ENCODE results near the gene MX2. TPM values are rescaled to one million over a fixed set of nuclear protein-coding genes. Genes with fewer than 3 reads are reported as not detected.

Gene MX2
- total and polyA plus RNA-seq, 9 donors = 0.72 to 3.2 (median 1.4) TPM

DNA sequence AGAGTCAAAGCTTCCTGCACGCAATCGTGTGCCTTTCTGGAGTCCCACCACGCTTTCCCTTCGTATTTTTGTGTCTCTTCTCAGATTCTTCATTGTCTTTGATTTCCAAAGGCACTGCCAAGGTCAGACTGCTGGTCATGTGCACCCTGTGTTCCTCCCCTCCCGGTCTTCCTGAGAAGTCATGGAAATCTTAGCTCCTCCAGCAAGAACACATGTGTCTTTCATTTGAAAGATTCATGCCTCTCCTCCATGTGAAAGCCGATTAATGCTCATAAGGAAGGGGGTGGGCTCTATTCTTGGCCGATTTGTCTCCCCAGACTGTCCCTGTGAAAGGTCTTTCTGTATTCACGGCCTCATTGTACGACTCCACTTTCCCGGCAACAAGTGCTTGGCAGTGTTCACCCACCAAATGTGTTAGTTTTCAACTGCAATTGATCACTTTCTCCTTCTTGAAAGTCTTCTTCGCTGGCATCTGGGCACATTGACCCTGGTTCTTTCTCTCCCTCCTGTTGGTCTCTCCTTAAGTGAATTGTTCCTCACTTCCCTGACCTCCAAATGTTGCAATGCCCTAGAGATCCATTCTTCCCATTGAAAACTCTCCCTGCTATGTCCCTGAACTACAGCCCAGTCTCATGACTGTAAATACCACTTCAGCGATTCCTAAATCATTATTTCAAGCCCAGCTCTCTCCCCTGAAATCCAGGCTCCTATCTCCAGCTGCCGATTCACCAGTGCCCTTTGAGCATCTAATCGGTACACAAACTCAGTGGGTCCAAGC, 25.4 kb downstream of the MX2 start:
- H3K4me3 ChIP-seq (ENCODE audit: low read length) = no peak overlapping the region
- 50% methylated on average over 14 of the region's 14 CpGs for WGBS (ENCODE audit: insufficient coverage)
- peaks cover 12% of the 10 kb centered on the region for H3K36me3 ChIP-seq (ENCODE audit: control insufficient read depth, insufficient read depth, low read length)
- H3K27ac ChIP-seq (ENCODE audit: low read length) = no peak overlapping the region
- no peaks in the 10 kb centered on the region for H3K27me3 ChIP-seq (ENCODE audit: control insufficient read depth, insufficient read depth, low read length)
- H3K4me1 ChIP-seq (ENCODE audit: control insufficient read depth, insufficient read depth, low read length) = no peaks in the 10 kb centered on the region
- no peaks in the 10 kb centered on the region for H3K9me3 ChIP-seq (replicated peaks; ENCODE audit: control insufficient read depth, low read depth, low read length)
- peak; percentile 71 for DNase-seq

DNA sequence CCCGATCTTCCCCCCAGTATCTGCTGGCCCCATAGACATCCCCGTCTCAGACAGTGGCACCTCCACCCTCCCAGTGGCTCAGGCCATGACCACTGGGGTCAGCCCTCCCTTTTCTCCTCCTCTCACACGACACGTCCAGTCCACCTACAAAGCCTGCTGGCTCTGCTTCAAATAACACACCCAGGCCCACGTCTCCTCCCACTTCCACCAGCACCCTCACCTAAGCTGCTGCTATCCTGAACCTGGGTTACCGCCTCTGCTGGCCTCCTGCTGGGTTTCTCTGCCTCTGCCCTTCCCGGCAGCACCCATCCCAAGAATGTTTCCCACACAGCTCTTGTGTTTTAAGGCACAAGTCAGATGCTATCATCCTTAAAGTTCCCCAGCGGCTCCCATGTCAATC, 26.0 kb downstream of the MX2 start:
- WGBS (ENCODE audit: insufficient coverage) = 76% methylated on average over 8 of the region's 8 CpGs
- Histone ChIP-seq H3K9me3 (replicated peaks; ENCODE audit: control insufficient read depth, low read depth, low read length) (no peaks in the 10 kb centered on the region), H3K4me1 (ENCODE audit: control insufficient read depth, insufficient read depth, low read length) (no peaks in the 10 kb centered on the region), H3K27ac (ENCODE audit: low read length) (no peak overlapping the region), H3K36me3 (ENCODE audit: control insufficient read depth, insufficient read depth, low read length) (peaks cover 9% of the 10 kb centered on the region), H3K27me3 (ENCODE audit: control insufficient read depth, insufficient read depth, low read length) (no peaks in the 10 kb centered on the region), H3K4me3 (ENCODE audit: low read length) (no peak overlapping the region)
- no peak for DNase-seq

DNA sequence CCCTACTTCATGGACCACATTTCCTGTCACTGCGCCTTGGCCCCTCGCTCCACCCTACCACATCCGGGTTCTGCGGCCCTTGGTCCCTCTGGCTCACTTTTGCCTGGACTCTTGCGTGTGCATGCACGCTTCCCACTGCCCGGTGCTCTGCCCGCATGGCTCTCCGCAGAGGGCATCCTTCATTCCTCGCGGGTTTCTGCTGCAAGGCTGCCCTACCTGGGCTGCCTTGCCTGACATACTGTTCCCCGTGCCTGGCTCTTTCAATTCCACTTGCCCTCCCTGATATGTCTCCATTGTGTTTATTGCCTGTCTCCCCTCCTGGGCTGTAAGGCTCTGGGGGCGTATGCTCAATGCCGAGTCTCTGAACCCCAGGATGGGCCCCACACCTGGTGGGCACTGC, 26.4 kb downstream of the MX2 start:
- WGBS (ENCODE audit: insufficient coverage) = 96% methylated on average over 14 of the region's 14 CpGs
- Histone ChIP-seq H3K4me3 (ENCODE audit: low read length) (no peak overlapping the region), H3K4me1 (ENCODE audit: control insufficient read depth, insufficient read depth, low read length) (no peaks in the 10 kb centered on the region), H3K27me3 (ENCODE audit: control insufficient read depth, insufficient read depth, low read length) (no peaks in the 10 kb centered on the region), H3K27ac (ENCODE audit: low read length) (no peak overlapping the region), H3K36me3 (ENCODE audit: control insufficient read depth, insufficient read depth, low read length) (peaks cover 5% of the 10 kb centered on the region), H3K9me3 (replicated peaks; ENCODE audit: control insufficient read depth, low read depth, low read length) (no peaks in the 10 kb centered on the region)
- no peak for DNase-seq

DNA sequence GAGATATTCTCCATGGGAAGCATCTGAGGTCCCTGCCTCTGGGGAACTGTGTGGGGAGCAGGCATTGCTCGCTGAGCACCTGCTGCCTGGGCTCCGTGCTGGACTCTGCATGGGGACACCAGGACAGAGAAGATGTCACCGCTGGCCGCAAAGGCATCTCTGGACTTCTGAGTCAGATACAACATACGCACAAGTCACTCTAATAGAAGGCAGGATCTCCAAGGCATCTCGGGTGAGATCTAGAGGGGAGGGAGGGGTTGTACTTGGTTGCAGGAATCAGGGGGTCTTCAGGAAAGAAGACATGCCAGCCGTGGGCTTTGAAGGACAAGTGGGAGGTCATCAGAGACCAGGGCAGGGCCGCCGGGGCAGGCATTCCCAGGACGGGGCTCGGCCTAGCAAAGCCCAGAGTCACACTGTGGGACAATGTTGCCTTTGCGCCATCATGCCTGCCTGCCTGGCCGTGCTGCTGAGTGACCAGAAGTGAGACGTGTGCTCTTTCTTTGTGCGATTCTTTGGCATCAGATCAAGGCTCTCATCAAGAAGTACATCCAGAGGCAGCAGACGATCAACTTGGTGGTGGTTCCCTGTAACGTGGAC, 28.3 kb downstream of the MX2 start:
- DNase-seq = no peak
- Histone ChIP-seq H3K9me3 (replicated peaks; ENCODE audit: control insufficient read depth, low read depth, low read length) (no peaks in the 10 kb centered on the region), H3K36me3 (ENCODE audit: control insufficient read depth, insufficient read depth, low read length) (no peaks in the 10 kb centered on the region), H3K27me3 (ENCODE audit: control insufficient read depth, insufficient read depth, low read length) (no peaks in the 10 kb centered on the region), H3K27ac (ENCODE audit: low read length) (no peak overlapping the region), H3K4me1 (ENCODE audit: control insufficient read depth, insufficient read depth, low read length) (no peaks in the 10 kb centered on the region), H3K4me3 (ENCODE audit: low read length) (no peak overlapping the region)
- WGBS (ENCODE audit: insufficient coverage) = 91% methylated on average over 15 of the region's 17 CpGs

DNA sequence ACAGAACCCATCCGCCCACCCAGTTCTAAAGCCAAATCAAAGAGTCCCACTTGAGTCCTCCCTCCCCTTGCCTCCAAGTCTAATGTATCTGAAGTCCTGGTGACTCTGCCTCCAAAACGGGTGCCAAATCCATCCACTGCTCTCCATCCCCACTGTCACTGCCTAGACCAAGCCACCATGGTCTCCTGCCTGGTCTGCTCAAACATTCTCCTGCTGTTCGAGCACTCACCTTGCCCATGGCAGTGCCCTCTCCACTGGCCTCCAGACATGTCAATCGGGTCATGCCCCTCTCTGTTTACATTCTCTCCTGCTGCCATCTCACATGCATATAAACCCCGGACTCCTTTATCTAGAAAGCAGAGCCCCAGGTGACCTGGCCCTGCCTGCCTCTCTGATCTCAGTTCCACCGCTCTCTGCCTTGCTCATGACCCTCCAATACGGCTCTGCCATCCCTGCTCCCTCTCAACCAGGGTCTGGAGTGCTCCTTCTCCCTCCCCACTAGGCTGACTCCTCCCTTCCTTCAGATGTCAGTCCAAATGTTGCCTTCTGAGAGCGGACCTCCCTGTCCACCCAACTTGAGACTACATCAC, 32.1 kb downstream of the MX2 start:
- Histone ChIP-seq H3K9me3 (replicated peaks; ENCODE audit: control insufficient read depth, low read depth, low read length) (no peaks in the 10 kb centered on the region), H3K36me3 (ENCODE audit: control insufficient read depth, insufficient read depth, low read length) (peaks cover 13% of the 10 kb centered on the region), H3K27ac (ENCODE audit: low read length) (no peak overlapping the region), H3K4me1 (ENCODE audit: control insufficient read depth, insufficient read depth, low read length) (no peaks in the 10 kb centered on the region), H3K27me3 (ENCODE audit: control insufficient read depth, insufficient read depth, low read length) (no peaks in the 10 kb centered on the region), H3K4me3 (ENCODE audit: low read length) (no peak overlapping the region)
- 85% methylated on average over 8 of the region's 8 CpGs for WGBS (ENCODE audit: insufficient coverage)
- no peak for DNase-seq

DNA sequence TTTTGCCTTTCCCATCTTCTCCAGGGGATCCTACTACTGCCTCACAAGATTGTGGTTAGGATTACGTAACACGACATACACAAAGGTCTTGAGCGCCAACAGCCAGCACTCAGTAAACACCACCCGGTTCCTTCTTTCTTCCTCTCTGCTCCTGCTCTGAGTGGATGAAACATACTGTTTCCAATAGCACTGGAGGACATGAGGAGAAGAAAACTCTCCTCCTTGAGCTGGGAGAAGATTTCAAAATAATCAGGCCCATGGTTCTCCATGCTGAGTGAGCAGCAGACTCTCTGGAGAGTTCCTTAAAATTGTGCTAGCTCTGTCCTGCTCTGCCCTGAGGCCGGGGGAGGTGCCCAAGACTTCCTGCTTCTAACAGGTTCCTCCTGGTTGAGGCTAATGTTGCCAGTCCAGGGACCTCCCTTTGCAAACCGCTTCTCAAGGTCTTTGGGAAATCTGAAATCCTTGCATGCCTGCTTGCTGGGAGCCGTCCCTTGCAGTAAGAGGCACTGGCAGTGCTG, 34.8 kb downstream of the MX2 start:
- DNase-seq = peak; percentile 31
- Histone ChIP-seq H3K4me1 (ENCODE audit: control insufficient read depth, insufficient read depth, low read length) (no peaks in the 10 kb centered on the region), H3K36me3 (ENCODE audit: control insufficient read depth, insufficient read depth, low read length) (peaks cover 17% of the 10 kb centered on the region), H3K27me3 (ENCODE audit: control insufficient read depth, insufficient read depth, low read length) (peaks cover 3% of the 10 kb centered on the region), H3K4me3 (ENCODE audit: low read length) (no peak overlapping the region), H3K27ac (ENCODE audit: low read length) (no peak overlapping the region), H3K9me3 (replicated peaks; ENCODE audit: control insufficient read depth, low read depth, low read length) (no peaks in the 10 kb centered on the region)
- WGBS (ENCODE audit: insufficient coverage) = 41% methylated on average over 3 of the region's 7 CpGs

DNA sequence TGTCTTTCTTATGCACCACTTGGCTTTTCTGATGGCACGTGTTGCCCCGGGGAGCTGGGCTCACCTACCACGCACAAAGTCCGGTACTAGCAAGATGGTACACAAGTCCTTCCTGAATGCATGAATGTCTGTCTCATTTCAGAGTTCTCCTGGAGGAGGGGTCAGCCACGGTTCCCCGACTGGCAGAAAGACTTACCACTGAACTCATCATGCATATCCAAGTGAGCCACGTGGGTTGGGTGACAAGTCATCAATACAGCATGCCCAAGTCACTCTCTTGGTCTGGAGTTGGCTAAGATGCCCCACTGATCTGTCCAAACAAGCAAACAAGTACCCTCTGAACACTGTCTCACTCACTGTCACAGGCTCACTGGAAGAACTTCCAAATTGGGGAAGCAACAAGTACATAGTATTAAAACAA, 35.7 kb downstream of the MX2 start:
- Histone ChIP-seq H3K9me3 (replicated peaks; ENCODE audit: control insufficient read depth, low read depth, low read length) (no peaks in the 10 kb centered on the region), H3K27ac (ENCODE audit: low read length) (no peak overlapping the region), H3K36me3 (ENCODE audit: control insufficient read depth, insufficient read depth, low read length) (peaks cover 20% of the 10 kb centered on the region), H3K4me1 (ENCODE audit: control insufficient read depth, insufficient read depth, low read length) (no peaks in the 10 kb centered on the region), H3K27me3 (ENCODE audit: control insufficient read depth, insufficient read depth, low read length) (peaks cover 3% of the 10 kb centered on the region), H3K4me3 (ENCODE audit: low read length) (no peak overlapping the region)
- 84% methylated on average over 7 of the region's 7 CpGs for WGBS (ENCODE audit: insufficient coverage)
- DNase-seq = no peak

DNA sequence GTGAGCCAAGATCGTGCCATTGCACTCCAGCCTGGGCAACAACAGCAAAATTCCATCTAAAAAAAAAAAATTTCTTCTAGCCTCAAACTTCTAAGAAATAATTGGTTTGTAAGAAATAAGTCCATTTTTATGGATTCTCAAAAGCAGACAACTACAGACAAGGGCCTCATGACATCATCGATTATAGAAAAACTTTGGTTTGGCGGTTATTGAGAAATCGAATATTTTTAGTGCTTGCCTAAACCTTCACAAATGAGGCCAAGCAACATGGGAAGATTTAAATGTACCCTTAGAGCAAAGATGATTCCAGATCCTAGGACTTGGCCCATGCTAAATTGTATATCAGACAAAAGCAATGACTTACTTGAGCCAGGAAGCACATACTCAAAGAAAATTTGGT, 36.4 kb downstream of the MX2 start:
- no CpG with 5 or more reads among the region's 4 CpGs for WGBS (ENCODE audit: insufficient coverage)
- Histone ChIP-seq H3K36me3 (ENCODE audit: control insufficient read depth, insufficient read depth, low read length) (peaks cover 20% of the 10 kb centered on the region), H3K4me1 (ENCODE audit: control insufficient read depth, insufficient read depth, low read length) (no peaks in the 10 kb centered on the region), H3K4me3 (ENCODE audit: low read length) (no peak overlapping the region), H3K27me3 (ENCODE audit: control insufficient read depth, insufficient read depth, low read length) (peaks cover 3% of the 10 kb centered on the region), H3K27ac (ENCODE audit: low read length) (no peak overlapping the region), H3K9me3 (replicated peaks; ENCODE audit: control insufficient read depth, low read depth, low read length) (no peaks in the 10 kb centered on the region)
- DNase-seq = no peak

DNA sequence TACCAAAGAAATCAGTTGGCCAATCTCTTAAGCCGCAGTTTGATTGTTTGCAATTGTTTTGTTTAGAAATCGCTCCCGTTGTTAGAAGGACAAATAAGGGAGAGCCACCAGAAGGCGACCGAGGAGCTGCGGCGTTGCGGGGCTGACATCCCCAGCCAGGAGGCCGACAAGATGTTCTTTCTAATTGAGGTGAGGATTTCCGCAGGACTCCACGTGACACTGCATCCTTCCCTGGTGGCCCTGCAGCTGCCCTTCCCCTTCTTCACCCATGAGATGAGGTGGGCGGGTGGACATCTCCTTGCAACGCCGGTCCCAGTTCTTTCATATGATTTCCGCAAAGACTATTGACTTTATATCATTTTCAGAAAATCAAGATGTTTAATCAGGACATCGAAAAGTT, 37.0 kb downstream of the MX2 start:
- no peak overlapping the region for H3K27ac ChIP-seq (ENCODE audit: low read length)
- H3K4me3 ChIP-seq (ENCODE audit: low read length) = no peak overlapping the region
- H3K27me3 ChIP-seq (ENCODE audit: control insufficient read depth, insufficient read depth, low read length) = peaks cover 5% of the 10 kb centered on the region
- 96% methylated on average over 7 of the region's 16 CpGs for WGBS (ENCODE audit: insufficient coverage)
- DNase-seq = no peak
- H3K4me1 ChIP-seq (ENCODE audit: control insufficient read depth, insufficient read depth, low read length) = no peaks in the 10 kb centered on the region
- peaks cover 20% of the 10 kb centered on the region for H3K36me3 ChIP-seq (ENCODE audit: control insufficient read depth, insufficient read depth, low read length)
- no peaks in the 10 kb centered on the region for H3K9me3 ChIP-seq (replicated peaks; ENCODE audit: control insufficient read depth, low read depth, low read length)

DNA sequence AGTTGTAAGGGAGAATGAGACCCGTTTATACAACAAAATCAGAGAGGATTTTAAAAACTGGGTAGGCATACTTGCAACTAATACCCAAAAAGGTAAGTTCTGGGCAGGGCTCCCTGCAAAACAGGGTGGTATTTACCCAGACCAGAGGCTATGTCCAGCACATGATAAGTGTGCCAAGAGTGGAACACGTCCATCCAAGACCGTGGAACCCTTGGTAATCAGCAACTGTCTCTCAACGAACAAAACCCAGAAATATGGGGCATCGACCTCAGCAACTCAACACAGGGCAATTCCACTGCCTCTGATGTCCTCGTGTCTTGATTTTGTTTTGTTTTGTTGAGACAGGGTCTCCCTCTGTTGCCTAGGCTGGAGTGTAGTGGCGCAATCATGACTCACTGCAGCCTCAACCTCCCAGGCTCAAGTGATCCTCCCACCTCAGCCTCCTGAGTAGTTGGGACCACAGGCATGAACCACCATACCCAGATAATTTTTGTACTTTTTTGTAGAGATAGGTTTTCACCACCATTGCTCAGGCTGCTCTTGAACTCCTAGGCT, 37.5 kb downstream of the MX2 start:
- peaks cover 5% of the 10 kb centered on the region for H3K27me3 ChIP-seq (ENCODE audit: control insufficient read depth, insufficient read depth, low read length)
- no peak overlapping the region for H3K27ac ChIP-seq (ENCODE audit: low read length)
- peaks cover 20% of the 10 kb centered on the region for H3K36me3 ChIP-seq (ENCODE audit: control insufficient read depth, insufficient read depth, low read length)
- H3K4me1 ChIP-seq (ENCODE audit: control insufficient read depth, insufficient read depth, low read length) = no peaks in the 10 kb centered on the region
- WGBS (ENCODE audit: insufficient coverage) = 80% methylated on average over 1 of the region's 7 CpGs
- no peak for DNase-seq
- H3K9me3 ChIP-seq (replicated peaks; ENCODE audit: control insufficient read depth, low read depth, low read length) = no peaks in the 10 kb centered on the region
- H3K4me3 ChIP-seq (ENCODE audit: low read length) = no peak overlapping the region

Measured in muscle of leg (tissue), 11 donors.